Measurements from ENCODE around the gene TXNRD1. TPM values are rescaled to one million over a fixed set of nuclear protein-coding genes. Genes with fewer than 3 reads are reported as not detected.

TXNRD1 gene
- total and polyA plus RNA-seq, 7 donors, result 55.9 to 188 (median 121) TPM

- intact Hi-C loops (cut with DNase I), result loop anchor here (5.0 kb wide), 2 partner anchors 43 to 87 kb away; partner anchors contain the start of gene TXNRD1
These were observed 88.9 kb downstream of the TXNRD1 start for GRCh38 chr12:104304261-104305009.

DNA sequence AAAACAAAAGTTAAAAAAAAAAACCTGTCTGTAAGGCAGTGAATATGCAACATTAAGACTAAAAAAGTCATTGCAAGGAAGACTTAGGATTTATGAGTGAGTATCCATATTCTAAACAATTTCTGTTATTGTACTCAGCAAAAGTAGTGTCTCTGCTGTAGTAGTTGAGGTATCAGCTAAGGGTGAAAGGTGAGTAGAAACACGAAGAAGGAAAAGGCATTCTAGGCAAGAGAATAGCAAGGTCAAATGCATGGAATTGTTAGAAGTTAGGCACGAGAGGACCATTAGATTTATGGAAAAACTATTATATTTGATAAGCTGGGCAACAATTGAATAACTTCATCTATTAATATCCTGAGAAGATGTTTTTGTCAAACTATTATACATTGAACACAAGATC is 89.8 kb downstream of the TXNRD1 start:
- WGBS, 2 donors, result 90 to 93% methylated on average over 2 of the region's 2 CpGs
- no peak for DNase-seq
- peaks cover 0 to 63% (median 57%) of the 10 kb centered on the region in 4 donors for H3K4me1 ChIP-seq
- no peaks in the 10 kb centered on the region for H3K27me3 ChIP-seq
- TF ChIP-seq CTCF (IDR thresholded peaks at IDR 0.05) (no peak), POLR2AphosphoS5 (IDR thresholded peaks at IDR 0.05) (no peak), POLR2A (IDR thresholded peaks at IDR 0.05) (no peak), EP300 (IDR thresholded peaks at IDR 0.05) (no peak)
- H3K36me3 ChIP-seq, result peaks cover 0 to 3% (median 0%) of the 10 kb centered on the region in 4 donors
- no peak overlapping the region for H3K4me3 ChIP-seq
- intact Hi-C loops (cut with DNase I), result loop anchor here (5.0 kb wide), 1 partner anchor 42 kb away; no protein-coding TSS in a partner anchor
- H3K27ac ChIP-seq, result peak overlapping the region in 2 of 4 donors; percentile 81 to 88
- H3K9me3 ChIP-seq, result no peaks in the 10 kb centered on the region

More at GRCh38 chr12:104304261-104305009, 88.9 kb downstream of the TXNRD1 start:
- peak overlapping the region; percentile 34 to 55 (median 48) for H3K4me3 ChIP-seq
- H3K4me1 ChIP-seq, result peaks cover 0 to 71% (median 63%) of the 10 kb centered on the region in 4 donors
- 91 to 93% methylated on average over 10 of the region's 10 CpGs for WGBS, 2 donors
- DNase-seq, result no peak
- H3K9me3 ChIP-seq, result no peaks in the 10 kb centered on the region
- peak overlapping the region; percentile 81 to 88 (median 82) for H3K27ac ChIP-seq
- H3K27me3 ChIP-seq, result no peaks in the 10 kb centered on the region
- H3K36me3 ChIP-seq, result no peaks in the 10 kb centered on the region
- no peak for TF ChIP-seq EP300 (IDR thresholded peaks at IDR 0.05)
- no peak for TF ChIP-seq POLR2A (IDR thresholded peaks at IDR 0.05)
- no peak for TF ChIP-seq CTCF (IDR thresholded peaks at IDR 0.05)
- TF ChIP-seq POLR2AphosphoS5 (IDR thresholded peaks at IDR 0.05), result no peak

- Histone ChIP-seq H3K27ac (peak overlapping the region in 3 of 4 donors; percentile 45 to 88 (median 52)), H3K9me3 (no peaks in the 10 kb centered on the region), H3K4me1 (peaks cover 0 to 57% (median 54%) of the 10 kb centered on the region in 4 donors), H3K36me3 (peaks cover 0 to 8% (median 3%) of the 10 kb centered on the region in 4 donors), H3K4me3 (no peak overlapping the region), H3K27me3 (no peaks in the 10 kb centered on the region)
- WGBS, 2 donors, result 69 to 92% methylated on average over 2 of the region's 2 CpGs
- DNase-seq, result no peak
- TF ChIP-seq CTCF (IDR thresholded peaks at IDR 0.05) (no peak), POLR2AphosphoS5 (IDR thresholded peaks at IDR 0.05) (no peak), POLR2A (IDR thresholded peaks at IDR 0.05) (no peak), EP300 (IDR thresholded peaks at IDR 0.05) (no peak)
- intact Hi-C loops (cut with DNase I), result loop anchor here (5.0 kb wide), 1 partner anchor 41 kb away; no protein-coding TSS in a partner anchor
These were observed 90.8 kb downstream of the TXNRD1 start for GRCh38 chr12:104306376-104306775.

GRCh38 chr12:104306943-104307654 is 91.5 kb downstream of the TXNRD1 start:
- Histone ChIP-seq H3K36me3 (peaks cover 0 to 15% (median 8%) of the 10 kb centered on the region in 4 donors), H3K4me1 (peaks cover 0 to 57% (median 52%) of the 10 kb centered on the region in 4 donors)
- intact Hi-C loops (cut with DNase I), result loop anchor here (5.0 kb wide), 1 partner anchor 40 kb away; no protein-coding TSS in a partner anchor

More at GRCh38 chr12:104306943-104307654, 91.5 kb downstream of the TXNRD1 start:
- Histone ChIP-seq H3K27me3 (no peaks in the 10 kb centered on the region), H3K4me3 (no peak overlapping the region), H3K27ac (peak overlapping the region in 3 of 4 donors; percentile 45 to 88 (median 52)), H3K9me3 (no peaks in the 10 kb centered on the region)
- no peak for TF ChIP-seq EP300 (IDR thresholded peaks at IDR 0.05)
- no peak for TF ChIP-seq POLR2A (IDR thresholded peaks at IDR 0.05)
- TF ChIP-seq CTCF (IDR thresholded peaks at IDR 0.05), result no peak
- no peak for TF ChIP-seq POLR2AphosphoS5 (IDR thresholded peaks at IDR 0.05)
- 82 to 84% methylated on average over 6 of the region's 6 CpGs for WGBS, 2 donors
- no peak for DNase-seq
